ENCODE data around the gene SLC7A5. TPM values are rescaled to one million over a fixed set of nuclear protein-coding genes. Genes with fewer than 3 reads are reported as not detected.

The SLC7A5 gene
- total RNA-seq, 6 experiments from 2014 or later, result 112 to 133 (median 124) TPM

- Mint-ChIP-seq H3K9me3 (no peaks in the 10 kb centered on the region), H3K4me3 (no peak overlapping the region), H3K4me1 (ENCODE audit: low read depth) (peaks cover 12% of the 10 kb centered on the region), H3K27me3 (ENCODE audit: insufficient read depth) (peaks cover 5% of the 10 kb centered on the region; the same call in 1 of the 2 replicates), H3K27ac (no peak overlapping the region), H3K36me3 (ENCODE audit: low read depth) (no peaks in the 10 kb centered on the region)
- no peak for TF ChIP-seq CTCF (IDR thresholded peaks at IDR 0.05)
- no peak for DNase-seq
Measured at GRCh38 chr16:87845807-87846619, 23.3 kb downstream of the SLC7A5 start.

GRCh38 chr16:87845213-87845612 is 24.1 kb downstream of the SLC7A5 start:
- no peaks in the 10 kb centered on the region for H3K36me3 Mint-ChIP-seq (ENCODE audit: low read depth)
- no peak for TF ChIP-seq CTCF (IDR thresholded peaks at IDR 0.05)
- no peak for DNase-seq
- no peaks in the 10 kb centered on the region for H3K9me3 Mint-ChIP-seq
- H3K4me3 Mint-ChIP-seq, result no peak overlapping the region
- H3K4me1 Mint-ChIP-seq (ENCODE audit: low read depth), result peaks cover 9% of the 10 kb centered on the region
- H3K27me3 Mint-ChIP-seq (ENCODE audit: insufficient read depth), result peaks cover 2% of the 10 kb centered on the region; the same call in 1 of the 2 replicates
- no peak overlapping the region; the same call in 1 of the 2 replicates for H3K27ac Mint-ChIP-seq

GRCh38 chr16:87844809-87845208 is 24.5 kb downstream of the SLC7A5 start:
- H3K4me3 Mint-ChIP-seq, result no peak overlapping the region
- H3K4me1 Mint-ChIP-seq (ENCODE audit: low read depth), result peaks cover 9% of the 10 kb centered on the region
- H3K27me3 Mint-ChIP-seq (ENCODE audit: insufficient read depth), result peaks cover 2% of the 10 kb centered on the region; the same call in 1 of the 2 replicates
- DNase-seq, result no peak
- no peaks in the 10 kb centered on the region for H3K36me3 Mint-ChIP-seq (ENCODE audit: low read depth)
- no peaks in the 10 kb centered on the region for H3K9me3 Mint-ChIP-seq
- TF ChIP-seq CTCF (IDR thresholded peaks at IDR 0.05), result no peak
- peak overlapping the region; percentile 68; the same call in 1 of the 2 replicates for H3K27ac Mint-ChIP-seq

- DNase-seq, result peak; percentile 49
- peaks cover 9% of the 10 kb centered on the region for H3K4me1 Mint-ChIP-seq (ENCODE audit: low read depth)
- H3K9me3 Mint-ChIP-seq, result no peaks in the 10 kb centered on the region
- peak; percentile 69 for TF ChIP-seq CTCF (IDR thresholded peaks at IDR 0.05)
- no peak overlapping the region for H3K4me3 Mint-ChIP-seq
- peak overlapping the region; percentile 68 for H3K27ac Mint-ChIP-seq
- peaks cover 2% of the 10 kb centered on the region for H3K27me3 Mint-ChIP-seq (ENCODE audit: insufficient read depth)
- no peaks in the 10 kb centered on the region for H3K36me3 Mint-ChIP-seq (ENCODE audit: low read depth)
Measured at GRCh38 chr16:87844120-87844733, 25.1 kb downstream of the SLC7A5 start.

- H3K4me3 Mint-ChIP-seq, result no peak overlapping the region
- no peaks in the 10 kb centered on the region for H3K36me3 Mint-ChIP-seq (ENCODE audit: low read depth)
- H3K27ac Mint-ChIP-seq, result no peak overlapping the region
- H3K27me3 Mint-ChIP-seq (ENCODE audit: insufficient read depth), result peaks cover 2% of the 10 kb centered on the region
- no peak for TF ChIP-seq CTCF (IDR thresholded peaks at IDR 0.05)
- DNase-seq, result no peak
- peaks cover 9% of the 10 kb centered on the region for H3K4me1 Mint-ChIP-seq (ENCODE audit: low read depth)
- H3K9me3 Mint-ChIP-seq, result no peaks in the 10 kb centered on the region
Measured at GRCh38 chr16:87843678-87844105, 25.6 kb downstream of the SLC7A5 start.
